Tongue (tissue), 2 donors: ENCODE results near the gene CXCL13. TPM values are rescaled to one million over a fixed set of nuclear protein-coding genes. Genes with fewer than 3 reads are reported as not detected.
"Not testable (repeated sequence)": the region's sequence is repeated elsewhere in the genome, so short reads cannot be mapped to it uniquely, and the experiment has no call there.

Experiments
- DNase-seq: peaks from one replicate; pipeline ENCODE4 v3.0.0-alpha.2; 2015
- total RNA-seq: library from RNA; depleted of rRNA; stranded (reverse); fragments of >200 nt; gene quantifications from one replicate; pipeline ENCODE4 v1.2.3, GENCODE V29; 2014

Gene CXCL13
- total RNA-seq, 1 donor from 2014 or later: 0.31 TPM

GRCh38 chr4:77601614-77602187, 3.9 kb upstream of the CXCL13 start:
- DNase-seq: peak; percentile 31

- DNase-seq: no peak
Measured at GRCh38 chr4:77613267-77613666, 7.6 kb downstream of the CXCL13 start.

GRCh38 chr4:77615153-77615552, 9.5 kb downstream of the CXCL13 start:
- no peak for DNase-seq

GRCh38 chr4:77617203-77617602, 11.6 kb downstream of the CXCL13 start:
- no peak for DNase-seq

- DNase-seq: peak; percentile 90
Measured at GRCh38 chr4:77618383-77619241, 13.0 kb downstream of the CXCL13 start.

- DNase-seq: no peak
Measured at GRCh38 chr4:77619408-77619807, 13.8 kb downstream of the CXCL13 start.

- DNase-seq: no peak
Measured at GRCh38 chr4:77621254-77621653, 15.6 kb downstream of the CXCL13 start.

GRCh38 chr4:77623091-77623490, 17.5 kb downstream of the CXCL13 start:
- no peak for DNase-seq

- no peak for DNase-seq
Measured at GRCh38 chr4:77624213-77624612, 18.6 kb downstream of the CXCL13 start.

- DNase-seq: no peak
Measured at GRCh38 chr4:77625485-77625884, 19.9 kb downstream of the CXCL13 start.

- DNase-seq: no peak
Measured at GRCh38 chr4:77629885-77630284, 24.3 kb downstream of the CXCL13 start.

GRCh38 chr4:77631276-77631675, 25.7 kb downstream of the CXCL13 start:
- DNase-seq: no peak

GRCh38 chr4:77634132-77634785, 28.6 kb downstream of the CXCL13 start:
- DNase-seq: no peak

GRCh38 chr4:77635246-77635645, 29.6 kb downstream of the CXCL13 start:
- no peak for DNase-seq

GRCh38 chr4:77635876-77636275, 30.3 kb downstream of the CXCL13 start:
- DNase-seq: no peak

- DNase-seq: peak; percentile 33
Measured at GRCh38 chr4:77636902-77637301, 31.3 kb downstream of the CXCL13 start.

- not testable (repeated sequence) for DNase-seq
Measured at GRCh38 chr4:77644069-77644468, 38.4 kb downstream of the CXCL13 start.

GRCh38 chr4:77650787-77651186, 45.2 kb downstream of the CXCL13 start:
- peak; percentile 26 for DNase-seq

GRCh38 chr4:77651820-77652219, 46.2 kb downstream of the CXCL13 start:
- no peak for DNase-seq

GRCh38 chr4:77652237-77652897, 46.7 kb downstream of the CXCL13 start:
- DNase-seq: peak; percentile 32

GRCh38 chr4:77653162-77653758, 47.6 kb downstream of the CXCL13 start:
- DNase-seq: no peak

- DNase-seq: not testable (repeated sequence)
Measured at GRCh38 chr4:77660318-77660717, 54.7 kb downstream of the CXCL13 start.
